Endometrial microvascular endothelial cells (primary cell): ENCODE data around the gene KIRREL3. TPM values are rescaled to one million over a fixed set of nuclear protein-coding genes. Genes with fewer than 3 reads are reported as not detected.

Source experiments
- in situ Hi-C: cut with HindIII; loops from 2 replicates; pipeline ENCODE4 v1.10.0; 2017; ENCODE audit warnings: low sequenced_read_pairs, low pct_unique_long_range_greater_than_20kb; ENCODE audit errors: inconsistent ontology term
- total RNA-seq: library from RNA; depleted of rRNA; stranded (reverse); fragments of >200 nt; gene quantifications from one replicate; pipeline ENCODE4 v1.2.3, GENCODE V29; 2015; ENCODE audit errors: inconsistent ontology term

Gene KIRREL3
- total RNA-seq, 1 donor from 2014 or later, result 0.56 TPM

- in situ Hi-C loops, result no loop called here
Measured at GRCh38 chr11:126927623-126928022, 72.9 kb downstream of the KIRREL3 start.

- in situ Hi-C loops, result no loop called here
Measured at GRCh38 chr11:126926376-126926791, 74.2 kb downstream of the KIRREL3 start.

- in situ Hi-C loops, result no loop called here
Measured at GRCh38 chr11:126925321-126926093, 75.1 kb downstream of the KIRREL3 start.

- in situ Hi-C loops, result no loop called here
Measured at GRCh38 chr11:126924376-126925040, 76.1 kb downstream of the KIRREL3 start.

- in situ Hi-C loops, result no loop called here
Measured at GRCh38 chr11:126920833-126921232, 79.7 kb downstream of the KIRREL3 start.

- in situ Hi-C loops, result no loop called here
Measured at GRCh38 chr11:126919147-126919823, 81.3 kb downstream of the KIRREL3 start.

- in situ Hi-C loops, result no loop called here
Measured at GRCh38 chr11:126918556-126918955, 82.0 kb downstream of the KIRREL3 start.

GRCh38 chr11:126917531-126918204 is 82.9 kb downstream of the KIRREL3 start:
- in situ Hi-C loops, result no loop called here

- in situ Hi-C loops, result no loop called here
Measured at GRCh38 chr11:126915430-126915829, 85.1 kb downstream of the KIRREL3 start.

GRCh38 chr11:126914941-126915340 is 85.6 kb downstream of the KIRREL3 start:
- in situ Hi-C loops, result no loop called here

GRCh38 chr11:126914166-126914565 is 86.4 kb downstream of the KIRREL3 start:
- in situ Hi-C loops, result no loop called here

- in situ Hi-C loops, result no loop called here
Measured at GRCh38 chr11:126904520-126904919, 96.0 kb downstream of the KIRREL3 start.

- in situ Hi-C loops, result no loop called here
Measured at GRCh38 chr11:126901783-126902182, 98.8 kb downstream of the KIRREL3 start.

GRCh38 chr11:126899961-126900748 is 100.4 kb downstream of the KIRREL3 start:
- in situ Hi-C loops, result no loop called here

- in situ Hi-C loops, result no loop called here
Measured at GRCh38 chr11:126898802-126899201, 101.8 kb downstream of the KIRREL3 start.

- in situ Hi-C loops, result no loop called here
Measured at GRCh38 chr11:126897430-126897829, 103.1 kb downstream of the KIRREL3 start.

GRCh38 chr11:126896025-126896424 is 104.5 kb downstream of the KIRREL3 start:
- in situ Hi-C loops, result no loop called here

GRCh38 chr11:126893796-126894195 is 106.8 kb downstream of the KIRREL3 start:
- in situ Hi-C loops, result no loop called here

- in situ Hi-C loops, result no loop called here
Measured at GRCh38 chr11:126892756-126893155, 107.8 kb downstream of the KIRREL3 start.
